Endodermal cell (in vitro differentiated cells): ENCODE measurements around the gene ACOX3. TPM values are rescaled to one million over a fixed set of nuclear protein-coding genes. Genes with fewer than 3 reads are reported as not detected.

ENCODE experiments used
- DNase-seq: peaks from one replicate; pipeline ENCODE4 v3.0.0-alpha.2; 2017
- H3K27ac ChIP-seq: 2 replicates; pipeline ENCODE4 v1.5.1; 2013; ENCODE audit warnings: mild to moderate bottlenecking, low read depth, low read length, moderate library complexity
- H3K27me3 ChIP-seq: 2 replicates; pipeline ENCODE4 v1.6.1; 2013; ENCODE audit warnings: mild to moderate bottlenecking, low read length, moderate library complexity; ENCODE audit not compliant: insufficient read depth, control insufficient read depth, poor library complexity, severe bottlenecking
- H3K36me3 ChIP-seq: 2 replicates; pipeline ENCODE4 v1.7.0; 2013; ENCODE audit warnings: mild to moderate bottlenecking, low read length, moderate library complexity; ENCODE audit not compliant: control insufficient read depth, insufficient read depth
- H3K4me1 ChIP-seq: one replicate; pipeline ENCODE4 v1.7.0; 2013; ENCODE audit warnings: low read length; ENCODE audit not compliant: control insufficient read depth, insufficient read depth
- H3K4me3 ChIP-seq: 2 replicates; pipeline ENCODE4 v1.5.1; 2013; ENCODE audit warnings: mild to moderate bottlenecking, low read length, moderate library complexity
- H3K9ac ChIP-seq: 2 replicates; pipeline ENCODE4 v1.6.1; 2013; ENCODE audit warnings: mild to moderate bottlenecking, low read length, moderate library complexity; ENCODE audit not compliant: poor library complexity, severe bottlenecking; ENCODE audit errors: extremely low read depth
- H3K9me3 ChIP-seq: 2 replicates; pipeline ENCODE4 v1.6.1; 2013; ENCODE audit warnings: mild to moderate bottlenecking, low read length, moderate library complexity; ENCODE audit not compliant: control insufficient read depth
- H3K27ac Mint-ChIP-seq: 2 replicates; pipeline ENCODE4 v1.8.0; 2020; ENCODE audit warnings: mixed read lengths
- H3K27me3 Mint-ChIP-seq: 2 replicates; pipeline ENCODE4 v1.8.0; 2021; ENCODE audit warnings: mild to moderate bottlenecking, mixed read lengths; ENCODE audit not compliant: insufficient read depth
- H3K36me3 Mint-ChIP-seq: 2 replicates; pipeline ENCODE4 v1.8.0; 2020; ENCODE audit warnings: low read depth, mixed read lengths
- H3K4me1 Mint-ChIP-seq: 2 replicates; pipeline ENCODE4 v1.8.0; 2020; ENCODE audit warnings: mixed read lengths
- H3K4me3 Mint-ChIP-seq: 2 replicates; pipeline ENCODE4 v1.8.0; 2020; ENCODE audit warnings: mild to moderate bottlenecking, moderate library complexity, mixed read lengths
- H3K9me3 Mint-ChIP-seq: 2 replicates; pipeline ENCODE4 v1.8.0; 2020; ENCODE audit warnings: mild to moderate bottlenecking, mixed read lengths
- CTCF ChIP-seq: fragments of 200-600 bp; sonication (generic); conservative IDR thresholded peaks from 2 replicates; pipeline ENCODE4 v1.5.0; 2021; ENCODE audit warnings: antibody characterized with exemption, mild to moderate bottlenecking
- WGBS, 2 experiments: methylation state at CpG; one replicate each; pipeline versions ENCODE4 v1.1.5 to v1.1.7; 2013; ENCODE audit warnings: missing lambda C conversion rate in 2 of 2, mixed read lengths in 1 of 2; ENCODE audit not compliant: insufficient coverage in 1 of 2, insufficient read length in 1 of 2; 5-methylcytosine and 5-hydroxymethylcytosine counted together
- total RNA-seq, 2 donors: library from RNA; stranded (reverse); fragmentation: NEBNext Ultra II Directional in 1 of 2; extraction: Animal tissue kit (Norgen Biotek cat#: 25700) in 1 of 2; gene quantifications; 2 replicates in 1 of 2; 3 replicates in 1 of 2; pipeline ENCODE4 v1.2.1, GENCODE V29; 2021

Gene ACOX3
- total RNA-seq, 2 donors from 2014 or later = 55.1 to 146 TPM

DNA sequence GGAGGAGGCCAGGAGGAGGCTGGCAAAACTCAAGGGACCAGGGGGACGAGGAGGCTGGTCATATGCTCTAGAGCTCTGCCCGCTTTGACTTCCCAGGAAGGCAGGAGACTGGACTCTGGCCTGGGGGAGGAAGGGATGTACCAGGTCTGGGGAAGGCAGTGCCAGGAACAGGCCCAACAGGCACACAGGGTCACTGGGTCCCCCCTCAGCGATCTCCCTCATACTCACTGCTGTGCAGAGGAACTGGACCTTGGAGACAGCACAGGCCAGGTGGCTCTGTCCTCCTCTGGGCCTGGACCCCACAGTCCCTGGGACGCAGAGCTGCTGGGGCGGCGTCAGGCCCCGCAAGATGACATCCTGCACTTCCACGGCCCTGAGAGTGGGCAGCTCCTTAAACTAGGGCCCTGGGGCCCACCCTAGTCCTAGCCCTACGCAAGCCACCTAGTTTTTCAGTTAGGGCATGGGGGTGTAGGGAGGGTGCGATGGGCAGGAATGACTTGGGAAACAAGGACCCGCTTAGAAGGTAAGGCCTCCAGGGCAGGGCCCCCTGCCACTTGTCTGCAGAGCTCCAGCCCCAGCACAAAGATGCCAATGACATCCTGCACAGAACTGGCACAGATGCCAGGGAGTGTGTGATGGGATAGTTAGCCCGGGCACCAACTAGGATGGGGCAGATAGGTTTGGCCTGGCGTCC is 111.5 kb downstream of the ACOX3 start:
- no peak overlapping the region for H3K27ac ChIP-seq
- peak; percentile 31 for DNase-seq
- 69 to 79% methylated on average over 4 to 13 of the region's 13 CpGs for WGBS, 2 experiments
- no peak overlapping the region for H3K4me3 ChIP-seq
- no peaks in the 10 kb centered on the region for H3K9me3 ChIP-seq
- TF ChIP-seq CTCF = no peak
- no peak overlapping the region for H3K27ac Mint-ChIP-seq
- H3K27me3 Mint-ChIP-seq = peaks cover 6% of the 10 kb centered on the region
- H3K9me3 Mint-ChIP-seq = peaks cover 8% of the 10 kb centered on the region
- no peaks in the 10 kb centered on the region for H3K4me1 ChIP-seq
- H3K4me1 Mint-ChIP-seq = no peaks in the 10 kb centered on the region
- H3K36me3 Mint-ChIP-seq = no peaks in the 10 kb centered on the region
- no peak overlapping the region for H3K4me3 Mint-ChIP-seq
- H3K9ac ChIP-seq = no peak overlapping the region
- H3K27me3 ChIP-seq = no peaks in the 10 kb centered on the region
- H3K36me3 ChIP-seq = no peaks in the 10 kb centered on the region

DNA sequence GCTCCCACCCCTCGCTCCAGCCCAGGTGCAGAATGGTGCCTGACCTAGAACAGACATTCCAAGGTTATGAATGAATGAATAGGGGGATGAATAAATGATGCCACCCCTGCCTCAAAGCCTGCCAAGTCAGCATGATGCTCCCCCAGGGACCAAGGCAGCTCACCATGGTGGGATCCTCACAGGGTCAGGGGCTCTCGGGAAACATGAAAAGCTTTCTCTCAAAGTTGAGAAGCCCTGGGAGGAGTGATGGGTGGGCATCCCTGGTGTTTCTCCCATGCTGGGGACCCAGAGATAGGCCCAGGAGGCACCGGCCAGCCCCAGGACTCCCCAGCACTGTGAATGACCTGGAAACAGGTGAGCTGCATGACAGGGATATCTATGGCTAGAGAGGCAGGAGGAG is 112.1 kb downstream of the ACOX3 start:
- TF ChIP-seq CTCF = no peak
- Mint-ChIP-seq H3K4me3 (no peak overlapping the region), H3K9me3 (peaks cover 10% of the 10 kb centered on the region), H3K4me1 (no peaks in the 10 kb centered on the region), H3K27me3 (peaks cover 8% of the 10 kb centered on the region), H3K36me3 (no peaks in the 10 kb centered on the region), H3K27ac (no peak overlapping the region)
- peak; percentile 18 for DNase-seq
- H3K27ac ChIP-seq = no peak overlapping the region
- H3K4me3 ChIP-seq = no peak overlapping the region
- H3K9me3 ChIP-seq = no peaks in the 10 kb centered on the region
- 83 to 86% methylated on average over 1 to 3 of the region's 3 CpGs for WGBS, 2 experiments
- H3K36me3 ChIP-seq = no peaks in the 10 kb centered on the region
- no peaks in the 10 kb centered on the region for H3K4me1 ChIP-seq
- no peak overlapping the region for H3K9ac ChIP-seq
- no peaks in the 10 kb centered on the region for H3K27me3 ChIP-seq

DNA sequence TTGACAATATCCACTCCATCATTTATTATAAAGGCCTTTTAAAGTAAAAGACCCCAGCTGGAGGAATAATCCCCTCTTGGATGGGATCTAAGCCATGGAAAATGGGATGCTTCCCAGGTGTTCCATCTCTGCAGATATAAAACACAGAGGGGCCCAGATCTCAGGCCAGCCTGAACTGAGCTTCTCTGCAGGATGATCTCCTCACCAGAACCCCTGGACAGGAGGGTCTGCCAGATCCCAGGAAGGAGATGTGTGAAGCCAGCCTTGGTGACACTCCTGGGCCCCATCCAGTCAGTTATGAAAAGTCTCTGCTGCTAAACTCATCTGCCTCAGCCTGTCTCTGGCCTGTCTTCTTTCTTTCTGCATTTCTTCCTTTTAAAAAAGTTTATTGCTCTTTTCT is 114.3 kb downstream of the ACOX3 start:
- H3K36me3 ChIP-seq = no peaks in the 10 kb centered on the region
- H3K27ac ChIP-seq = no peak overlapping the region
- H3K9ac ChIP-seq = no peak overlapping the region
- H3K27me3 Mint-ChIP-seq = peaks cover 8% of the 10 kb centered on the region
- H3K4me3 ChIP-seq = no peak overlapping the region
- no peaks in the 10 kb centered on the region for H3K9me3 ChIP-seq
- no peak for TF ChIP-seq CTCF
- no peak overlapping the region for H3K27ac Mint-ChIP-seq
- no peaks in the 10 kb centered on the region for H3K27me3 ChIP-seq
- H3K9me3 Mint-ChIP-seq = peaks cover 10% of the 10 kb centered on the region
- no peaks in the 10 kb centered on the region for H3K36me3 Mint-ChIP-seq
- DNase-seq = no peak
- no peak overlapping the region for H3K4me3 Mint-ChIP-seq
- H3K4me1 ChIP-seq = no peaks in the 10 kb centered on the region
- H3K4me1 Mint-ChIP-seq = no peaks in the 10 kb centered on the region
